ENCODE results near the gene RALY. TPM values are rescaled to one million over a fixed set of nuclear protein-coding genes. Genes with fewer than 3 reads are reported as not detected.

Gene RALY
- total RNA-seq, 2 donors from 2014 or later, result 74.2 to 86.4 TPM

- H3K9me3 ChIP-seq, result no peaks in the 10 kb centered on the region
- no peak overlapping the region for H3K27ac ChIP-seq
- DNase-seq (ENCODE audit: low spot score), result no peak
- H3K4me1 ChIP-seq, result peaks cover 0 to 9% of the 10 kb centered on the region in 2 donors
- TF ChIP-seq CTCF (IDR thresholded peaks at IDR 0.05), result no peak
- no peak overlapping the region for H3K4me3 ChIP-seq
- no peaks in the 10 kb centered on the region for H3K27me3 ChIP-seq
- no peaks in the 10 kb centered on the region for H3K36me3 ChIP-seq
Measured at GRCh38 chr20:34115232-34115631, 121.5 kb downstream of the RALY start.

- no peaks in the 10 kb centered on the region for H3K36me3 ChIP-seq
- TF ChIP-seq CTCF (IDR thresholded peaks at IDR 0.05), result no peak
- DNase-seq (ENCODE audit: low spot score), result no peak
- no peak overlapping the region for H3K27ac ChIP-seq
- no peak overlapping the region for H3K4me3 ChIP-seq
- H3K9me3 ChIP-seq, result no peaks in the 10 kb centered on the region
- H3K4me1 ChIP-seq, result no peaks in the 10 kb centered on the region
- H3K27me3 ChIP-seq, result no peaks in the 10 kb centered on the region
Measured at GRCh38 chr20:34120213-34120612, 126.5 kb downstream of the RALY start.

GRCh38 chr20:34122274-34122980 lies 128.7 kb downstream of the RALY start:
- Histone ChIP-seq H3K36me3 (no peaks in the 10 kb centered on the region), H3K27me3 (no peaks in the 10 kb centered on the region), H3K27ac (no peak overlapping the region), H3K4me1 (no peaks in the 10 kb centered on the region), H3K9me3 (no peaks in the 10 kb centered on the region), H3K4me3 (no peak overlapping the region)
- TF ChIP-seq CTCF (IDR thresholded peaks at IDR 0.05), result no peak
- DNase-seq (ENCODE audit: low spot score), result no peak

GRCh38 chr20:34123309-34123708 lies 129.6 kb downstream of the RALY start:
- Histone ChIP-seq H3K9me3 (no peaks in the 10 kb centered on the region), H3K4me3 (no peak overlapping the region), H3K4me1 (no peaks in the 10 kb centered on the region), H3K36me3 (no peaks in the 10 kb centered on the region), H3K27me3 (no peaks in the 10 kb centered on the region), H3K27ac (no peak overlapping the region)
- DNase-seq (ENCODE audit: low spot score), result no peak
- TF ChIP-seq CTCF (IDR thresholded peaks at IDR 0.05), result no peak

- H3K4me3 ChIP-seq, result no peak overlapping the region
- no peak for DNase-seq (ENCODE audit: low spot score)
Measured at GRCh38 chr20:34124469-34125249, 130.9 kb downstream of the RALY start.

More at GRCh38 chr20:34124469-34125249, 130.9 kb downstream of the RALY start:
- no peak for TF ChIP-seq CTCF (IDR thresholded peaks at IDR 0.05)
- H3K4me1 ChIP-seq, result no peaks in the 10 kb centered on the region
- H3K36me3 ChIP-seq, result no peaks in the 10 kb centered on the region
- no peaks in the 10 kb centered on the region for H3K27me3 ChIP-seq
- H3K9me3 ChIP-seq, result no peaks in the 10 kb centered on the region
- no peak overlapping the region for H3K27ac ChIP-seq
